ENCODE results near the gene ACD. TPM values are rescaled to one million over a fixed set of nuclear protein-coding genes. Genes with fewer than 3 reads are reported as not detected.

The ACD gene
- total and polyA plus RNA-seq, 2 of the 8 experiments (the other 6 are each of a cell fraction or from before 2014, with no cell fraction given): 34.8 to 58.0 TPM

GRCh38 chr16:67685388-67686112 lies 25.5 kb upstream of the ACD start:
- H3K27me3 ChIP-seq (replicated peaks in 1 of 4; ENCODE audit: control insufficient read depth in 3 of 4, extremely low read depth in 1 of 4, insufficient read depth in 3 of 4, low read length in 3 of 4): no peaks in the 10 kb centered on the region
- peaks cover 3 to 16% (median 10%) of the 10 kb centered on the region in 4 experiments; a peak in 6 of 8 replicates for H3K36me3 ChIP-seq (ENCODE audit: control insufficient read depth in 2 of 4, insufficient read depth in 4 of 4, low read length in 3 of 4)
- no peak overlapping the region for H2BK20ac ChIP-seq (ENCODE audit: low read length)
- no peak overlapping the region for H3K18ac ChIP-seq (ENCODE audit: extremely low read depth, low read length)
- no peak overlapping the region for H3K4me3 ChIP-seq (ENCODE audit: extremely low read depth in 1 of 4, insufficient read depth in 2 of 4, low read depth in 3 of 4, low read length in 4 of 4)
- H2BK5ac ChIP-seq (ENCODE audit: low read depth, low read length): no peak overlapping the region
- peaks cover 0 to 3% of the 10 kb centered on the region in 2 experiments; a peak in 1 of 4 replicates for H3K79me2 ChIP-seq (ENCODE audit: control insufficient read depth in 1 of 2, insufficient read depth in 2 of 2, low read length in 2 of 2)
- H3K4me1 ChIP-seq (replicated peaks in 1 of 4; ENCODE audit: control insufficient read depth in 3 of 4, insufficient read depth in 4 of 4, low read length in 3 of 4): no peaks in the 10 kb centered on the region
- no peak overlapping the region for H3K9ac ChIP-seq (replicated peaks in 1 of 4; ENCODE audit: extremely low read depth in 1 of 4, low read depth in 3 of 4, low read length in 3 of 4)
- H4K5ac ChIP-seq (ENCODE audit: insufficient read length, low read depth, low read length): no peak overlapping the region
- H3K4ac ChIP-seq (replicated peaks; ENCODE audit: insufficient read length, low read depth, low read length): no peak overlapping the region
- no peak overlapping the region for H4K91ac ChIP-seq (replicated peaks; ENCODE audit: insufficient read length, low read length)
- no peak overlapping the region for H3K23ac ChIP-seq (ENCODE audit: insufficient read length)
- H3K23me2 ChIP-seq (ENCODE audit: low read depth, low read length): no peaks in the 10 kb centered on the region
- H2AFZ ChIP-seq (ENCODE audit: low read length): no peak overlapping the region
- ChIA-PET POLR2A (ENCODE audit: partially characterized antibody) (no interaction called here), CTCF (ENCODE audit: partially characterized antibody) (interaction anchor here (1.5 to 7.2 kb wide), 3 partner anchors 13 to 198 kb away, joined by 4 to 45 read pairs (median 6); no protein-coding TSS in a partner anchor)
- H3K56ac ChIP-seq (replicated peaks; ENCODE audit: insufficient read length, low read depth, low read length): no peak overlapping the region
- H2BK120ac ChIP-seq (replicated peaks; ENCODE audit: low read depth, low read length): no peak overlapping the region
- H3K27ac ChIP-seq (ENCODE audit: low read depth, low read length): no peak overlapping the region
- H2BK15ac ChIP-seq (ENCODE audit: low read length): no peak overlapping the region
- H2AK5ac ChIP-seq (ENCODE audit: low read depth, low read length): no peak overlapping the region
- no peak overlapping the region for H4K8ac ChIP-seq (ENCODE audit: extremely low read depth, insufficient read depth, low read length)
- H2BK12ac ChIP-seq (ENCODE audit: low read depth, low read length): no peak overlapping the region
- no peak for DNase-seq (ENCODE audit: low read depth in 1 of 2, low spot score in 2 of 2)
- H3K4me2 ChIP-seq (ENCODE audit: insufficient read depth in 1 of 2, low read depth in 2 of 2, low read length in 2 of 2): no peak overlapping the region
- FAIRE-seq: no peak
- no peaks in the 10 kb centered on the region for H3K9me3 ChIP-seq (ENCODE audit: insufficient read depth in 2 of 2, low read depth in 1 of 2, low read length in 1 of 2)
- 88% methylated on average over 17 of the region's 17 CpGs; no CpG with 5 or more reads in 1 of the 2 experiments for WGBS, 2 experiments (ENCODE audit: extremely low coverage in 1 of 2, insufficient coverage in 1 of 2, insufficient read length in 1 of 2, insufficient replicate concordance in 2 of 2, low coverage in 1 of 2, low lambda C conversion rate in 2 of 2, missing lambda C conversion rate in 1 of 2)
- TF ChIP-seq CBX5 (IDR thresholded peaks at IDR 0.05; ENCODE audit: low read depth, low read length) (no peak), RAD21 (IDR thresholded peaks at IDR 0.05 in 1 of 2, conservative IDR thresholded peaks at IDR 0.05 in 1 of 2; ENCODE audit: low read depth in 2 of 2, low read length in 2 of 2) (no peak), MAFK (IDR thresholded peaks at IDR 0.05; ENCODE audit: low read depth, low read length) (no peak), E2F6 (IDR thresholded peaks at IDR 0.05) (no peak), RBBP5 (IDR thresholded peaks at IDR 0.05; ENCODE audit: borderline replicate concordance, low read depth, low read length) (no peak), BRCA1 (IDR thresholded peaks at IDR 0.05; ENCODE audit: low read depth, low read length) (no peak), SIX5 (IDR thresholded peaks at IDR 0.05; ENCODE audit: low read depth, low read length) (no peak), SP4 (IDR thresholded peaks at IDR 0.05; ENCODE audit: low read length) (no peak), GTF2F1 (IDR thresholded peaks at IDR 0.05; ENCODE audit: borderline replicate concordance, low read depth, low read length) (no peak), SP2 (IDR thresholded peaks at IDR 0.05; ENCODE audit: low read length) (no peak), KDM1A (IDR thresholded peaks at IDR 0.05; ENCODE audit: borderline replicate concordance, low read length) (no peak), RFX5 (IDR thresholded peaks at IDR 0.05; ENCODE audit: borderline replicate concordance, low read depth, low read length) (no peak), TCF12 (IDR thresholded peaks at IDR 0.05; ENCODE audit: low read depth, low read length) (no peak)
- H4K20me1 ChIP-seq (replicated peaks in 1 of 2; ENCODE audit: control insufficient read depth in 1 of 2, insufficient read depth in 2 of 2, low read length in 2 of 2): peaks cover 1 to 3% of the 10 kb centered on the region in 2 experiments
- no peak overlapping the region for H3K14ac ChIP-seq (ENCODE audit: insufficient read length)
- H3K79me1 ChIP-seq (ENCODE audit: low read depth, low read length): no peaks in the 10 kb centered on the region
